Activated CD8-positive, alpha-beta memory T cell treated with anti-CD3 and anti-CD28 coated beads for 36 hours (primary cell): ENCODE data around the gene ROGDI. TPM values are rescaled to one million over a fixed set of nuclear protein-coding genes. Genes with fewer than 3 reads are reported as not detected.

ENCODE experiments used
- CTCF ChIA-PET: fragments of 350-600 bp; sonication (Branson Sonifier 250); formaldehyde crosslinking; loops from one replicate; lab custom pipeline; 2021; ENCODE audit warnings: antibody characterized with exemption; lab: Charles Lee
- POLR2A ChIA-PET: fragments of 350-600 bp; sonication (Branson Sonifier 250); formaldehyde crosslinking; loops from one replicate; lab custom pipeline; 2021; ENCODE audit warnings: antibody characterized with exemption; lab: Charles Lee
- total RNA-seq, 2 experiments: library from RNA; stranded (reverse); gene quantifications; one replicate each; pipeline ENCODE4 v1.2.3, GENCODE V29; 2021

The ROGDI gene
- total RNA-seq, 2 experiments from 2014 or later = 4.8 to 5.4 TPM

GRCh38 chr16:4820652-4821051, 18.2 kb upstream of the ROGDI start:
- CTCF ChIA-PET = no interaction called here
- POLR2A ChIA-PET = no interaction called here

- CTCF ChIA-PET = interaction anchor here (1.0 kb wide), 1 partner anchor 142 kb away, joined by 4 read pairs; no protein-coding TSS in a partner anchor
- POLR2A ChIA-PET = no interaction called here
Observed at GRCh38 chr16:4814542-4815173, 12.2 kb upstream of the ROGDI start.

GRCh38 chr16:4814046-4814445, 11.6 kb upstream of the ROGDI start:
- POLR2A ChIA-PET = no interaction called here
- CTCF ChIA-PET = no interaction called here

- CTCF ChIA-PET = interaction anchor here (0.7 kb wide), 1 partner anchor 135 kb away, joined by 4 read pairs; no protein-coding TSS in a partner anchor
- POLR2A ChIA-PET = no interaction called here
Observed at GRCh38 chr16:4813251-4814003, 11.0 kb upstream of the ROGDI start.

- CTCF ChIA-PET = no interaction called here
- POLR2A ChIA-PET = no interaction called here
Observed at GRCh38 chr16:4811773-4812172, 9.3 kb upstream of the ROGDI start.

GRCh38 chr16:4811242-4811641, 8.8 kb upstream of the ROGDI start:
- CTCF ChIA-PET = no interaction called here

GRCh38 chr16:4806280-4806679, 3.8 kb upstream of the ROGDI start:
- CTCF ChIA-PET = no interaction called here
- POLR2A ChIA-PET = no interaction called here

More at GRCh38 chr16:4811242-4811641, 8.8 kb upstream of the ROGDI start:
- POLR2A ChIA-PET = no interaction called here

- ChIA-PET CTCF (no interaction called here), POLR2A (no interaction called here)
Observed at GRCh38 chr16:4805231-4805630, 2.8 kb upstream of the ROGDI start.

- ChIA-PET POLR2A (no interaction called here), CTCF (interaction anchor here (0.5 kb wide), 1 partner anchor 38 kb away, joined by 3 read pairs; no protein-coding TSS in a partner anchor)
Observed at GRCh38 chr16:4803898-4804762, 1.7 kb upstream of the ROGDI start.

GRCh38 chr16:4803401-4803844, 990 bp upstream of the ROGDI start:
- POLR2A ChIA-PET = interaction anchor here (0.5 kb wide), 1 partner anchor 71 kb away, joined by 4 read pairs; no protein-coding TSS in a partner anchor

GRCh38 chr16:4802659-4803287, 340 bp upstream of the ROGDI start:
- CTCF ChIA-PET = interaction anchor here (0.6 kb wide), 1 partner anchor 55 kb away, joined by 3 read pairs; no protein-coding TSS in a partner anchor
- POLR2A ChIA-PET = interaction anchor here (0.5 to 1.6 kb wide), 5 partner anchors 32 to 241 kb away, joined by 3 to 11 read pairs (median 5); partner anchors contain the start of genes ANKS3 and DNAAF8

More at GRCh38 chr16:4803401-4803844, 990 bp upstream of the ROGDI start:
- CTCF ChIA-PET = no interaction called here

- ChIA-PET CTCF (no interaction called here), POLR2A (interaction anchor here (1.4 to 1.6 kb wide), 2 partner anchors 33 to 67 kb away, joined by 5 to 6 read pairs; partner anchors contain the start of genes ANKS3 and DNAAF8)
Observed at GRCh38 chr16:4801051-4801961, 1.1 kb downstream of the ROGDI start.

GRCh38 chr16:4800290-4801041, 2.0 kb downstream of the ROGDI start:
- POLR2A ChIA-PET = no interaction called here
- CTCF ChIA-PET = no interaction called here

GRCh38 chr16:4799171-4799855, 3.1 kb downstream of the ROGDI start:
- ChIA-PET CTCF (no interaction called here), POLR2A (no interaction called here)

GRCh38 chr16:4798456-4798855, 4.0 kb downstream of the ROGDI start:
- POLR2A ChIA-PET = interaction anchor here (0.6 kb wide), 1 partner anchor 18 kb away, joined by 3 read pairs; no protein-coding TSS in a partner anchor
- CTCF ChIA-PET = no interaction called here

- ChIA-PET POLR2A (interaction anchor here (0.6 kb wide), 1 partner anchor 17 kb away, joined by 3 read pairs; no protein-coding TSS in a partner anchor), CTCF (no interaction called here)
Observed at GRCh38 chr16:4797805-4798252, 4.6 kb downstream of the ROGDI start.
